Suprapubic skin (tissue), 4 donors: ENCODE measurements around the gene AP5S1. TPM values are rescaled to one million over a fixed set of nuclear protein-coding genes. Genes with fewer than 3 reads are reported as not detected.

Experiments
- DNase-seq, 2 donors: peaks; one replicate each; pipeline ENCODE4 v3.0.0-alpha.2; 2019; ENCODE audit warnings: low spot score in 2 of 2
- H3K27ac ChIP-seq: fragments of 200-600 bp; sonication (generic); one replicate; pipeline ENCODE4 v1.5.1; 2019
- H3K27me3 ChIP-seq: fragments of 200-600 bp; sonication (generic); one replicate; pipeline ENCODE4 v1.5.1; 2019
- H3K36me3 ChIP-seq: fragments of 200-600 bp; sonication (generic); one replicate; pipeline ENCODE4 v1.5.1; 2019
- H3K4me1 ChIP-seq: fragments of 200-600 bp; sonication (generic); one replicate; pipeline ENCODE4 v1.5.1; 2019
- H3K4me3 ChIP-seq: fragments of 200-600 bp; sonication (generic); one replicate; pipeline ENCODE4 v1.5.1; 2019; ENCODE audit warnings: mild to moderate bottlenecking
- H3K9me3 ChIP-seq: fragments of 200-600 bp; sonication (generic); one replicate; pipeline ENCODE4 v1.5.1; 2019
- CTCF ChIP-seq, 2 donors: fragments of 200-600 bp in 1 of 2; fragments of 450-650 bp in 1 of 2; sonication (generic) in 1 of 2; IDR thresholded peaks; one replicate each; pipeline ENCODE4 v1.5.1; 2016 to 2019; ENCODE audit warnings: antibody characterized with exemption in 2 of 2, mild to moderate bottlenecking in 1 of 2, moderate library complexity in 1 of 2
- EP300 ChIP-seq: sonication (generic); formaldehyde crosslinking; IDR thresholded peaks from one replicate; pipeline ENCODE4 v1.6.1; 2017; ENCODE audit warnings: antibody characterized with exemption
- POLR2A ChIP-seq, 2 donors: fragments of 450-650 bp; IDR thresholded peaks; one replicate each; pipeline ENCODE4 v1.6.1; 2017; ENCODE audit warnings: antibody characterized with exemption in 2 of 2, mild to moderate bottlenecking in 2 of 2, moderate library complexity in 2 of 2
- POLR2AphosphoS5 ChIP-seq, 3 donors: sonication (generic); formaldehyde crosslinking; IDR thresholded peaks; one replicate each; pipeline ENCODE4 v1.6.1; 2017; ENCODE audit warnings: antibody characterized with exemption in 3 of 3
- WGBS: methylation state at CpG from one replicate; pipeline ENCODE4 v1.1.5; 2018; 5-methylcytosine and 5-hydroxymethylcytosine counted together
- total RNA-seq, 4 donors: library from RNA; depleted of rRNA; stranded (reverse); fragments of >200 nt; gene quantifications; one replicate each; pipeline ENCODE4 v1.1.0, GENCODE V29; 2016

AP5S1 gene
- total RNA-seq, 4 donors from 2014 or later: 7.7 to 18.3 (median 14.3) TPM

DNA sequence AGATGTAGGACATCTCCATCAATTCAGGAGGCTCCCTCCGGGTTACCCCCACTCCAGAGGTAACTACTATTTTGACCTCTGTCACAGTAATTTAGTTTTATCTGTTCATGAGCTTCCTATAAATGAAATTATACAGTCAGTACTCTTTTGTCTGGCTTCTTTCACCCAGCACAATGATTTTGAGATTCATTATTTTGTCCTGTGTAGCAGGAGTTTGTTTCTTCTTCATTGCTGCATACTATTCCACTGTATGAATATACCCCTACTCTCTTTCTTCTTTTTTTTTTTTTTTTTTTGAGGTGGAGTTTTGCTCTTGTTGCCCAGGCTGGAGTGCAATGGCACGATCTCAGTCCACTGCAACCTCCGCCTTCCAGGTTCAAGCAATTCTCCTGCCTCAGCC, 11.8 kb upstream of the AP5S1 start:
- Histone ChIP-seq H3K27ac (peak overlapping the region; percentile 98), H3K9me3 (no peaks in the 10 kb centered on the region), H3K4me1 (peaks cover 90% of the 10 kb centered on the region), H3K4me3 (peak overlapping the region; percentile 27), H3K36me3 (peaks cover 8% of the 10 kb centered on the region), H3K27me3 (no peaks in the 10 kb centered on the region)
- WGBS: 74% methylated on average over 3 of the region's 3 CpGs
- DNase-seq: no peak
- TF ChIP-seq POLR2AphosphoS5 (IDR thresholded peaks at IDR 0.05): no peak
- no peak for TF ChIP-seq EP300
- no peak for TF ChIP-seq CTCF (IDR thresholded peaks at IDR 0.05)
- no peak for TF ChIP-seq POLR2A (IDR thresholded peaks at IDR 0.05)

- Histone ChIP-seq H3K4me3 (peak overlapping the region; percentile 37), H3K36me3 (no peaks in the 10 kb centered on the region), H3K27me3 (no peaks in the 10 kb centered on the region), H3K4me1 (peaks cover 63% of the 10 kb centered on the region), H3K27ac (peak overlapping the region; percentile 85), H3K9me3 (no peaks in the 10 kb centered on the region)
- no peak for TF ChIP-seq CTCF (IDR thresholded peaks at IDR 0.05)
- TF ChIP-seq POLR2AphosphoS5 (IDR thresholded peaks at IDR 0.05): peak; percentile 76 to 100 (median 99)
- peak; percentile 74 for TF ChIP-seq EP300
- TF ChIP-seq POLR2A (IDR thresholded peaks at IDR 0.05): peak in 1 of 2 donors; percentile 55
- DNase-seq: peak; percentile 98 to 99
- 2% methylated on average over 13 of the region's 20 CpGs for WGBS
These were observed 8.7 kb upstream of the AP5S1 start for GRCh38 chr20:3811467-3812258.

DNA sequence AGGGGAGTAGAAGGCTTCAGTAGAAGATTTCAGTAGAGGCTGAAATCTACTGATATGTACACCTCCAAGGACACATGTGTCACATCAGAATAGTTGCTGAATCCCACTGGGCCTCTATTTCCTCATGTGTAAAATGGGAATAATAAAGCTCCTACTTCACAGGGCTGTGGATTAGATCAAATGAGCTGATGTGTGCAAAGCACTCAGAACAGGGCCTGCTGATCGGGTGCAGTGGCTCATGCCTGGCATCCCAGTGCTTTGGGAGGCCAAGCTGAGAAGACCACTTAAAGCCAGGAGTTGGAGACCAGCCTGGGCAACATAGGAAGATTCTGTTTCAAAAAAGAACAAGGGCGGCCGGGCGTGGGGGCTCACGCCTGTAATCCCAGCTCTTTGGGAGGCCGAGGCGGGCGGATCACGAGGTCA, 8.1 kb upstream of the AP5S1 start:
- TF ChIP-seq EP300 (no peak), CTCF (IDR thresholded peaks at IDR 0.05) (no peak), POLR2A (IDR thresholded peaks at IDR 0.05) (no peak)
- 86% methylated on average over 9 of the region's 9 CpGs for WGBS
- Histone ChIP-seq H3K9me3 (no peaks in the 10 kb centered on the region), H3K27ac (peak overlapping the region; percentile 85), H3K27me3 (no peaks in the 10 kb centered on the region), H3K4me3 (peak overlapping the region; percentile 37), H3K4me1 (peaks cover 57% of the 10 kb centered on the region), H3K36me3 (no peaks in the 10 kb centered on the region)
- DNase-seq: no peak

GRCh38 chr20:3812975-3813847, 7.1 kb upstream of the AP5S1 start:
- WGBS: 67% methylated on average over 8 of the region's 8 CpGs
- H3K9me3 ChIP-seq: no peaks in the 10 kb centered on the region
- H3K36me3 ChIP-seq: no peaks in the 10 kb centered on the region
- H3K4me1 ChIP-seq: peaks cover 50% of the 10 kb centered on the region
- H3K27me3 ChIP-seq: no peaks in the 10 kb centered on the region
- DNase-seq: no peak
- no peak overlapping the region for H3K4me3 ChIP-seq
- H3K27ac ChIP-seq: peak overlapping the region; percentile 85
- TF ChIP-seq CTCF (IDR thresholded peaks at IDR 0.05) (no peak), EP300 (no peak), POLR2A (IDR thresholded peaks at IDR 0.05) (no peak), POLR2AphosphoS5 (IDR thresholded peaks at IDR 0.05) (no peak)
